HG03064 (cell line): ENCODE results near the gene AFAP1.

Experiments
- ATAC-seq: cut with Tn5 transposase; IDR thresholded peaks from one replicate; pipeline ENCODE4 v1.9.1; 2021; ENCODE audit warnings: low read depth; ENCODE audit not compliant: unreplicated experiment

AFAP1 gene

DNA sequence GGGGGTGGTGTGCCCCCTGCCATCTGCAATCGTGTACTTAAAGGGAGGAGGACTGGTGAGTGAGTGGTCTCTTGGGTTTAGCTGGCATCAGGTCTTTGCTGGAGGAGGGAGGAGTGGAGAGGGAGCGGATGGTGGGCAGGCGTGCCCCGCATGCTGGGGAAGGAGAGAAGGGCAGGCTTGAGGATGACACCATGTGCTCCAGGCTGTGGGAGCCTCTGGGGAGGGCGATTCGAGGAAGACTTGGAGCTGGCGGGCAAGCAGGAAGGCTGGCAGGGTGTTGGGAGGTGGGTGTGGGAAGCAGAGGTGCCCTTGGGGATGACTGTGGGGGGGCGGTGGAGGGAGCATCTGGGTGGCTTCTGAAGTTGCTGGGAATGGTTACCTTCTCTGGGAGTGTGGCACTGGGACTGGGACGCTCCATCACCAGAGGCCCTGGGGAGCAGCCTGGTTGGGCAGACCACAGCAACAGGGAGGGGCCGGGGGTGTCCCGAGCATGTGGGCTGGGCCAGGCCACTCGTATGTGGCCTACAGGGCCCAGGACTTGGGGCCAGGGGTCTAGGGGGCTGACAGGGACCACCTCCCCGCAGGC is 30.8 kb upstream of the AFAP1 start:
- peak; percentile 9 for ATAC-seq

DNA sequence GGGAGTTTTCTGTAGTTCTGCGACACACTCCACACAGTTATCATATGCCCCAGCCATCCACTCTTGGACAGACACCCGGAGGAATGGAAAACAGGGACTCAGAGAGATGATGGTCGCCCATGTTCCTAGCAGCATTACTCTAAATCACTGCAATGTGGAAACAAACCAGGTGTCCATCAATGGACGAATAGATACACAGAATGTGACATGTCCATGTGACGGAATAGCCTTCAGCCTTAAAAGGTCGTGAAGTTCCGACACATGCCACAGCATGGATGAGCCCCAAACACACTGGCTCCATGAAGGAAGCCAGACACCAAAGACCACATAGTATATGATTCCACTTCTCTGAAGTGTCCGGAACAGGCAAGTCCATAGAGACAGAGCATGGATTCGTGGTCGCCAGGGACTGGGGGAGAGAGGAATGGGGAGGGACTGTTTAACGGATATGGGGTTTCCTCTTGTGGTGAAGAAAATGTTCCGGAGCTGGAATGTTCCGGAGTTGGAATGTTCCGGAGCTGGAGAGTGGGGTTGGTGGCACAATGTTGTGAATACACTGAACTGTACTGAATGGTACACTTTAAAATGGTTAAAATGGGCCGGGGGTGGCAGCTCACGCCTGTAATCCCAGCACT is 28.7 kb upstream of the AFAP1 start:
- ATAC-seq, result no peak

DNA sequence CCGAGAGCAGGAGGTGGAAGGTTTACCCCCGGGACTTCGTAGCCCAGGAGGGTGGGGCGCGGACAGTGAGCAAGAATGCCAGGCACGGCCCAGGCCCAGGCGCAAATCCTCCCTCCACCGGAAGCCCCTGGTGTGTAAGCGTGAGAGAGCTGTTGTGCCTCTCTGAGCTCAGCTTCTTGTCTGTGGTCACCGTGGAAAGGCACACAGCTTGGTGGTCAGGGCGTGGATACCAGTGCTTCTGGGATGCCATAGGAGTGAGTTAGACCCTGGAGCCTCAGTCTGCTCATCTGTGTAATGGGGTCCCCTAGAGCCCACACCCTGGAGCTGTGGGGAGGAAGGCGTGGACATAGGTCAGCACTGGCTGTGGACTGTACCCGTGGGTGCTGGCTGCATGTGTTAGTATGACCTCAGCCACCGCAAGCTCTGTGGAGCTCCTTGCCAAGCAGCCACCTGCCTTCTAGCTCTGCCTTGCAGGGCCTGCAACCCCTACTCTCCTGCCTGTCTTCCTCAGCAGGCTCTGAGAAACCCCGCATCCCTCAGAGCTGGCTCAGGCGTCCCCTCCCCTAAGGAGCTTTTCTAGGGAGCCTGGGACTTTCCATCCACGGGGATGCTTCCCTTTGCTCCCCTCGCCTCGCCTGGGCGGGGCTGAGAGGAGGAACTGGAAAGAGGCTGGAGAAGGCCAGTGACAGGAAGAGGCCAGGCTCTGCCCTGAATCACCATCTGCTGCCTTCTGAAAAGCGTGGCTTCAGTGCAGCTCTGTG is 28.0 kb upstream of the AFAP1 start:
- ATAC-seq, result no peak

DNA sequence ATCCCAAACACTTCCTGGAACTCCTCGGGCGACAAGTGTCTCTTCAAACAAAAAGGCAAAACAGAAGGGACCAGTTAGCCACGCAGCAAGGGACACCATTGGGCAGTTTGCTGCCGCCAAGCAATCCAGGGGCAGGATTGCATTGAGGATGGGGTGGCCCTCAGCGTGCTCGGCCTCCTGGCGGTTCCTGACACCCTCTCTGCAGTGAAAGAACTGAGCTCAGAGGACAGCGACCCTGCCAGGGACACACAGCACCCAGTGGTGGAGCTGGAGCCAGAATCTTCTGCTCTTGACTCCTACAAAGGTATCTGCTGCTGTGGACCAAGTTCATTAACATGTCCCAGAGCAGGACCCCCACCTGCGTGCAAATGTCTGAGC is 27.4 kb upstream of the AFAP1 start:
- ATAC-seq, result no peak

DNA sequence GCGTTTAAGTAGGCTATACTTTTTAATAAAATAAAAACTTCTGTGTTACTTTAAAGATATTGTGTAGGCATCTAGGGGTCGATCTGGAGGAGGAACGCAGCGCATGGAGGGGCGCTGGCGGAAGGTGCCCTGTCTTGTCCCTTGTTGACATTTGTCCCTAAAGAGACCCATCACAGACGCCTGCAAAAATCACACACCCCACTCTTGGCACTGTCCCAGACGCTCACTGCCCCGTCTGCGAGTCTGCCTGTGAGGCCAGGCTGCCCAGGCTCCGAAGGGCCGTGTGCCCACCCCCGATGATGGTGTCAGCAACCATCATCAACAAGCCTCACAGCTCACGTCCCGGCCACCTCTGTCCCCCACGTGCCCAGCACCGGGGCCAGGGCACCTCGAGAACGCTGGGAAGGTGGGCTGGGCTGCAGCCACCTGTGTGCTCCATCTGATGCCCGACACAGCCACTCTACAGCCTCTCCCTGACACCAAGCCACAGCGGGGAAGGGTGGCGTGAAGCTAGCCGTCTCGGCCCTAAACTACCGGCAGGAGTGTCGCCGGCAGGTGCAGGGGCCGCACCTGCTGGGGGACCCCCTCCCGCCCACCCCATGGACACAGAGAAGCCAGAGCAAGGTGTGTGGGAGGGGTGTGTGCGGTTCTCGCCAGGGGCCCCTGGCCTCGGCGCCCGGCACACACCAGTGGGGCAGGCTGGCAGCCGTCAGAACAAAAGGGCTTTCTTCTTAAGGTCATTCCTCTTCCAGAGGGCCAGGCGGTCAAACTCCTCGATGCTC is 26.8 kb upstream of the AFAP1 start:
- no peak for ATAC-seq

DNA sequence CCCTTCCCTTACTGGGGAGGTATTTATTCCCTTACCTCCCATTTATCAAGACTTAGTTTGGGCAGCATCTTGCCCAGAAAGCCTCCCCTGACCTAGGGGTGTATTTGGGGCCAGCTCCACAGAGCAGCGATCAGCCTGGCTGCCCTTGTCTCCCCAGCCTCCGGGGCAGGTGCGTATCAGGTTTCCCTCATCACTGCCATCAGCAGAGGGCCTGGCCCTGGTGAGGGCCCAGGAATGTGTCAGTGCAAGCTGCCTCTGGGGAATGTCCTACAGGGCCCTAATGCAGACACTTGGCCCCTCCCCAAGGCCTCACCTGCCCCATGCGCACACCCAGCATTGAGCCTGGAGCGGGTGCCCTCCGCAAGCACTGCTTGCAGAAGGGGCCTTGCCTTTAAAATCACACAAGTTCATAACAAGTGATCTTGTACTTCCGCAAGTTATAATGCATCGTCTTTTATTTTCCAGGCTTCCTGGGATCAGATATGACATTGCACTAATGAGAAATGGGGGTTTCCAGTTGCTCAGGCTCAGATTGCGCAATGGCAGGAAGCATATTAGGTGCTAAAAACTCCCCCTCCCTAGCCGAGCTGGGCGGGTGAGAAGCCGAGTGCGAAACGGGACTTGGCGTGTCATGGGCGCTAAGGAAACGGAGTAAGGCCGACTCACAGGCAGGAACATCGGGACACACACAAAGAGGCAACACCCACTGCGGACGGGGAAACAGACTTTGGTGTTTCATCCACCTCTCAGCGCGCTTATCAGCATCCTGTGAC is 25.4 kb upstream of the AFAP1 start:
- ATAC-seq, result no peak

DNA sequence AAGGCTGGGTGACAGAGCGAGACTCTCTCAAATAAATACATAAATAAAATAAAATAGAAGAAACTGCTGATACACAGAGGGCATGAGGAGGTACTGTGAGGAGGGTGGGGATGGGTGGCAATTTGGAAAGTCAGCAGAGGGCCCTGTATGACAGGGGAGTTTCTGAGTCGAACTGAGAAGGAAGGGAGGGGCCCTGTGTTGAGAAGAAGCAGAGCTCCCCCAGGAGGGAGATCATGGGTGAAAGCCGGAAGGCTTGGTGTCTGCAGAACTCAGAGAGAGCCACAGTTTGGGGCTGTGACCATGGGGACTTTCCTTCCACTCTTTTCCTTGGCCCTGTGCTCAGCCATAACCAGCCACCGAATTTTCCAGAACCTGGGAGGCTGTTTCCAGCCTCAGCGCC is 24.8 kb upstream of the AFAP1 start:
- ATAC-seq, result no peak

DNA sequence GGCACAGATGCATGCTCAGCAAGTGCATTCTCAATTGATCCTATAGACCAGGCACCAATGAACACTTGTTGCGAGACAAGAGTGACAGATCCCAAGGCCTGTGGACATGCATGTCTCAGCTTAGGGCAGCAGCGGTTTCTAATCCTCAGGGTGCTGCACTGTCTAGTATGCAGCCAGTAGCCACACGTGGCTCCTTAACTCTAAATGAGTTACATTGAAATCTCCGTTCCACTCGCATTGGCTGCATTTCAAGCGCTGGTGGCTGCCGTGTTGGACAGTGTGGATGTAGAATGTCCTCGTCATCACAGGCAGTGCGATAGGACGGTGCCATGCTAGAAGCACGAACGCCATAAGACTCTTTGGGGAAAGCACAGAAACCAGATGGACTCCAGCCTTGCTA is 24.0 kb upstream of the AFAP1 start:
- ATAC-seq, result no peak

DNA sequence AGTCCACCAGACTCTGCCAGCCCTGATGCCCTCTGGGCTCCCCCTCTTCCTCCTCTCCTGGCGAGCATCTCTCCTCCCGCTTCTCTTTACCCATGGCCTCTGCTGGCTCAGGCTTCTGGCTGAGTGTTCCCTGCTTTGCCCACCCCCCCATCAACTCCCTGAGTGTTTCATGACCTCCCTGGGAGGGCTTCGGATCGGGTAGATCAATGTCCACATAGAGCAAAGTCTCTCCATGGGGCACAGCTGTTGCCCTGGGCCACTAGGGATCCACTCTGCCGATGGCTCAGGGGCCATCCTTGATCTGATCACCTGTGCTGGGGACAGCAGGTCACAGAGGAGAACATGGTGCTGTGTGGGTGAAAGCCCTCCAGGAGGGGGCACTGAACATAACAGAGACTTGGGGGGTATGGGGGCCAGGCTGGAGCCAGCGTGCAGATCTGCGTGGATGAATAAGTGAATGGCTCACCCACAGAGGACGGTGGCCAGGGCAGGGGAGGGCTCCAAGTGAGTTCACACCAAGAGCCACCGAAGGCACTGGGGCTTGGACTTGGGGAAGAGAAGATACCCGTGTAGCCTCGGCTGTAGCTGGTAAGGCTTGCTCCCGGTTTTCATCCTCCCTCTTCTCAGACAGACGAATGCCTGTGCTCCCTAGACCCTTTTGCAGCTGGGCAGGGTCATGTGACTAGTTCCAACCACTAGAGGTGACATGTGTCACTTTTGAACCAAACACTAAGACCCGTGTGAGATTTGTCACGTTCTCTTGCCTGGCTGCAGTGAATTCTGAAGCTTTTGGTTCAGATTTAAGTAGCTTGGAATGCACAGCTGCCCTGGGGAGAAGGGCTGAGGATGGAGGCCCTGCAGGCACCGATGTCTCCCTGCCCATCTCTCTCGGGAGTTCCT is 23.2 kb upstream of the AFAP1 start:
- ATAC-seq, result no peak

DNA sequence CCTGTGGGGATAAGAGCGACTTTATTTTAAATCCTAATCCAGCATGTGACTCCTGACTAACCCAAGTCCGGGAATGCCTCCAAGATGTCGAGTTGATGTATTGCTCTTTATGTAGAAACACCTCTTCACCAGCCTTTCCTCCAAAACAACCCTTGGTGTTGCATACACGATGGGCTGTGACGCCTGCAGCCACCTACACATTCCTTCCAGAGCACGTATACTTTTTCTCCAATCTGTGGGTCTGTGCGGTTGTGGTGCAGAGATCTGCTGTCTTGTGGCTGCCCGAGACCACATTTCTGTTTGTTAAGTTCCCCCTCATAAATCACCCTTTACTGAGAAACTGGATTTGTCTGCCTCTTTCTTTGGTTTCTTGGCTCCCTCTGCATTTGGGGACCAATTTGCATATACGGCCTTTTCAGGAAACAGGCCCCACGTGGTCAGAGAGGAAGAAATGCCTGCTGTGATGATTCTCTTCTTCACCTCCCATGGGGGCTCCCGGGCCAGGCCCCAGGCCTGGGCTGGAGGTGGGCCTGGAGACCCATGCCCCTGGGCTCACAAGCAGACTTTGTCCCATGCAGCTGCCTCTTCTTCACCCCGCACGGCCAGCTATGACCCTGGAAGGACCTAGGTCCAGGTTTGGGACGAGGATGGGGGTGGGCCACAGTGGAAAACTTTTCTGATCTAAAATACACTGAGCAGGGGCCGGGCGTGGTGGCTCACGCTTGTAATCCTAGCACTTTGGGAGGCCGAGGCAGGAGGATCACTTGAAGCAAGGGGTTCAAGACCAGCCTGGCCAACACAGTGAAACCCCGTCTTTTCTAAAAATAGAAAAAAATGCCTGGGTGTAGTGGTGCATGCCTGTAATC is 21.4 kb upstream of the AFAP1 start:
- no peak for ATAC-seq

DNA sequence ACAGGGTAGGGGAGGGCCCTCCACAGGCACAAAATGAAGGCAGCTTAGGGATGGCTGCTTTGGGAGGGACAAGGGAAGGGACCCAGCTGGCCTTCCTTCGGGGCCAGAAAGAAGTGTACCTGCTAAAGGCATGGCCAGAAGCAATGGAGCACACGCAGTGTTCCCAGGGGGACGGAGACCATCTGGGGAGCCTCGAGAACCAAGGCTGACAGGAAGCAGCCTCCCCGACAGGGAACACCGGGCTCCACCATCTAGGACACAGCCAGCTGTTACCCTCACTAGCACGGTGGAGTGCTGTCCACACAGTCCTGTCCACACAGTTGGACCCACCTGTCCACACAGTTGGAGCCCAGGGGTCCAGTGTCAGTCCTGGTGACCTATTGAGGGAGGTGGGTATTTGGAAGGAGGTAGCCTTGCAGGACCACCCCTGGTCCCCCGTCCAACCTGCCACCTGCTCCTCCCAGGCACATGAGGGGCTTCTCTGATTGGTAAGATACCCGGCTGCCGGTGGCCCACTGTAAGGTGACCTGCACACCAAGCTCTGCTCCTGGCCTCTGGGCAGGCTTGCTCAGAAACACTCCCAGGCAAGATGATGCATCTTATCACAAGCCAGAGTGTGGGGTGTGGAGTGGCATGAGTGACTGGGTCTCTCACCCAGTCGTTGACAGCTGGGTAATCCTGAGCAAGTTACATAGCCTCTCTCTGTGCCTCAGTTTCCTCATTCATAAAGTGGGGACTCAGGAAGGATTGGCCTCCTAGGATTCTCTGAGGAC is 20.5 kb upstream of the AFAP1 start:
- ATAC-seq, result no peak

DNA sequence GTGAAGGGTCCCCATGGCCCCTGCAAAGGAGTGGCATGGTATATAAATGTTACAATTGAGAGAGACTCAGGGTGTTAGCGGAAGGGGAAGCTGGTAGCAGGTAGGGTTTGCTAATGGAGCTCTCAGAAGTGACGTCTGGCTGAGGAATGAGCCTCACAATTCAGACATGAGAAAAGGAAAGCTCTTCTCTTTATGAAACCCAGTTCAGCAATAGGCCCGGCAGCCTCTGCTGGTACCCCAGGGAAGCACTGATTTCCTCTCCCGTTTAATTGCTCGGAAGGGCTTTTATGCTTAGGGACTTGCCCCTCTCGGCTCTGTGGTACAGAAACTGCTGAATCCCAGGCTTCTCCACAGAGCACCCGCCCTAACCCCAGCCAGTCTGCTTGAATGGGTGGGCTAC is 19.4 kb upstream of the AFAP1 start:
- ATAC-seq, result no peak

DNA sequence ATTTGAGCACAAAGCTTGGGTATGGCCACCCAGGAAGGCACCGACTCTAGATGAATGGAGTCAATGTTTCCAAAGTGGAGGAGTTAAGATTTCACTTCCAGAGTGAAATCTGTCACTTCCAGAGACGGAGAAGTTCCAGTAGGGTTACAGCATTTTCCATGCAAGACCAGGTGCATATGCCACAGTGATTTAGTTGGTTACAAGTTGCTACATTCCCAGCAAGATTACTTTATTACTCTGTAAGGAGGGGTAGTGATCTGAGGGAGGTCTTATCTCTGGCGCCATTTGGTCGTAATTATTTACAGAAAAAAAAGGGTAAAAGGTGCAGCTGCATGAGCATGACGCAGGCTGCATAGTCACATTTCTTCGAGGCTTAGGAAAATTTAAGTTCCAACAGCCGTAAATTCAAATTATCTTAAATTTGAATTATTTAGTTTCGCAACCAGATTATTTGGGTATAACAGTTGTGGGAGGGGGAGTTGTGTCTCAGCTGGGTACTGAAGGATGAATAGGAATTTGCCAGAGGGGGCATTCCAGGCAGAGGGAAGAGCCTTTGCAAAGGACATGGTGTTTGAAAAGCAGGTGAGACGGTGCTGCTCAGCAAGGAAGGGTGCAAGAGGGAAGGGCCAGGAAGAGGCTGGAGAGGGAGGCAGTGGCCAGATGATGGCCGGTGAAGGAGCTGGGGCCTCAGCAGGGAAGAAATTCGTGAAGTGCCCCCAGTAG is 17.4 kb upstream of the AFAP1 start:
- ATAC-seq, result no peak

DNA sequence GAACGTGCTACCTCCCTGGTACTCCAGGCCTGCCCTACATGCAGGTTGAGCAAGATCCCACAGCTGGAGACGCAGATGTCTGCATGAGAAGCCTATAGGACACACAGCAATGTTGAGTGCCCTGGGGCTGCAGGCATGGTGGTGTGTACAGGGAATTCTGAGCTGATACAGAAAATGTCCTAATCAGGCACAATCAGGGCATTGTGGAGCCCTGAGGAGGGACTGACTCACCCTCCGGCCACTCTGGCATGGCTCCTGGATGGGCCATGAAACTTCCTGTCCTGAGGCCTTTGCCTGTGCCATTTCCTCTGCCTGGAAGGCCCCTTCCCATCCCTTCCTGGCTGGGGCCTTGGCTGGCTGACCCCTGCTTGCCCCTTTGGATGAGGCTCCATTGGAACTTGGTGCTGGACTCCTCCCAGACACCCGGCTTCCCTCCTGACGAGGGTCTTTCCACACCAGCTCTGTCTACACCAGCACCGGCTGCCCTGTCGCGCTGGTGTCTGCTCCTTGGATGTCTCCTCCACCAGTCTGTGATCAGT is 16.7 kb upstream of the AFAP1 start:
- no peak for ATAC-seq

DNA sequence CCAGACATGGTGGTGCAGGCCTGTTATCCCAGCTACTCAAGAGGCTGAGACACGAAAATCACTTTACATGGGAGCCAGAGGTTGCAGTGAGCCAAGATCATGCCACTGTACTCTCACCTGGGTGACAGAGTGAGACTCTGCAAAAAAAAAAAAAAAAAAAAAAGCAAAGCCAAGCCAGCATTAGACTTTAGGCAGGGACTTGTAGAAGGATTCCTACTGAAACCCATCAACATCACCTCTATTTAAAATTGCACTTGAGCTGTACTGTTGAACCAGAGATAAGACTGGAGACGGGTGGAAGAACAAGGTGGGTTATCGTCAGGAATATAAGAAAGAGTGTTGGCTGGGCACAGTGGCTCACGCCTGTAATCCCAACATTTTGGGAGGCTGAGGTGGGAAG is 15.7 kb upstream of the AFAP1 start:
- no peak for ATAC-seq

DNA sequence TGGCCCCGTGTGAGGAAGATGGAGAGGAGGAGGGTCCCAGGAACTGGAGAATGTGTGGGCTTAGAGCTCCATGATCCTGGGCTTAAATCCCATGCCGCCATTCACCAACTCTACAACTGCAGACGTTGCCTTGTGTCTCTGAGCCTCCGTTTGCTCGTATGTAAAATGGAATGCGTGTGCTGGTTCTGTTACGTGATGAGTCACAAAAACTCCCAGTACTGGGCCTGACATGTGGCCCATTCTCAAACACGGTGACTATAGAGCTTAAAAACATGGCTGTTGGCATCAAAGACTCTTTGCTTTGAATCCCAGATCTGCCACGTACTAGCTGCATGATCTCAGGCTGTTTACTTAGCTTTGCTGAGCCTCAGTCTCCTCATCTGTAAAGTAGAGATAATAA is 13.0 kb upstream of the AFAP1 start:
- ATAC-seq, result no peak
